OCI-LY3 (cell line): ENCODE measurements around the gene APOA1.

Experiments
- H2AFZ ChIP-seq: fragments of 200-600, 300-600 bp; shearing (Covaris generic); 2 replicates; pipeline ENCODE4 v1.6.0; 2014; ENCODE audit warnings: antibody characterized with exemption, low read depth, low read length
- H3K27ac ChIP-seq: fragments of 200-600, 300-600 bp; sonication (generic); 2 replicates; pipeline ENCODE4 v1.5.1; 2014; ENCODE audit warnings: mild to moderate bottlenecking, low read length, moderate library complexity, mixed read lengths
- H3K27me3 ChIP-seq: fragments of 200-600, 300-600 bp; sonication (generic); 2 replicates; pipeline ENCODE4 v1.6.1; 2014; ENCODE audit warnings: low read depth, low read length, mixed read lengths
- H3K36me3 ChIP-seq: fragments of 200-600, 300-600 bp; sonication (generic); replicated peaks from 2 replicates; pipeline ENCODE3; 2014; ENCODE audit warnings: low read depth, low read length, mixed read lengths
- H3K4me1 ChIP-seq: fragments of 300-600, 200-600 bp; sonication (generic); 2 replicates; pipeline ENCODE4 v1.6.1; 2014; ENCODE audit warnings: low read length, mixed read lengths
- H3K4me2 ChIP-seq: fragments of 200-600, 300-600 bp; sonication (generic); 2 replicates; pipeline ENCODE4 v1.6.1; 2014; ENCODE audit warnings: low read length, mixed read lengths
- H3K4me3 ChIP-seq: fragments of 300-600, 200-600 bp; sonication (generic); 2 replicates; pipeline ENCODE4 v1.5.1; 2014; ENCODE audit warnings: antibody characterized with exemption, mild to moderate bottlenecking, low read length, moderate library complexity
- H3K79me2 ChIP-seq: fragments of 300-600, 200-600 bp; shearing (Covaris generic); 2 replicates; pipeline ENCODE4 v1.6.1; 2014; ENCODE audit warnings: mild to moderate bottlenecking, low read length, mixed read lengths
- H3K9ac ChIP-seq: fragments of 300-600, 200-600 bp; shearing (Covaris generic); 2 replicates; pipeline ENCODE4 v1.6.0; 2014; ENCODE audit warnings: mild to moderate bottlenecking, low read length, moderate library complexity
- H3K9me3 ChIP-seq: fragments of 200-600, 300-600 bp; shearing (Covaris generic); 2 replicates; pipeline ENCODE4 v1.6.1; 2014; ENCODE audit warnings: low read length, mixed read lengths; ENCODE audit not compliant: insufficient read depth
- H4K20me1 ChIP-seq: fragments of 200-600, 300-600 bp; sonication (generic); 2 replicates; pipeline ENCODE4 v1.6.1; 2016; ENCODE audit warnings: low read length, mixed read lengths; ENCODE audit not compliant: insufficient read depth
- EZH2phosphoT487 ChIP-seq: fragments of 200-600 bp; shearing (Covaris generic); IDR thresholded peaks from 2 replicates; pipeline ENCODE4 v1.6.1; 2018; ENCODE audit warnings: antibody characterized with exemption, mixed run types, low read depth
- TF ChIP-seq, protein P1 (sequence below): fragments of 200-600, 300-600 bp; sonication (generic); IDR thresholded peaks from 2 replicates; pipeline ENCODE4 v1.5.1; 2014; ENCODE audit warnings: antibody characterized with exemption, low read length, low read depth

APOA1 gene

DNA sequence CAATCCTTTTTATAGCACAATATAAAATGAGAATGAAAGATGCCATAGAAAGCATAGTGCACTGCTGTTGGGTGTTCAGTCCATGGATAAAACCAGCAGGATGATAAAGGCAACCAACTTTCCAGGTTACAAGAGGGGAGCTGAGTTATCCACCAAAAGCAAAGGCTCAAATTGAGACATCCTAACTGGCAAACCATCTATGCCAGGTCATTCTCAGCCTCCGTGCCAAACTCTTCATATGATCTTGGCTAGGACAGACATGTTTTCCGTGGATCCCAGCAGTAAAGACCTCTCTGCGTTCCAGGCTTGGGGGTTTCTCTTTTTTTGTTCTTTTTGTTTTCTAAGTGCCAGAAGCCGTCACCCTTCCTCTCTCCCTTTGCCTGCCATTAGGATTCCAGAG is 7.3 kb upstream of the APOA1 start:
- Histone ChIP-seq H3K27ac (no peak overlapping the region), H3K36me3 (peaks cover 15% of the 10 kb centered on the region), H2AFZ (no peak overlapping the region), H3K79me2 (no peaks in the 10 kb centered on the region), H3K9ac (no peak overlapping the region), H3K9me3 (no peaks in the 10 kb centered on the region), H4K20me1 (no peaks in the 10 kb centered on the region), H3K4me2 (no peak overlapping the region), H3K4me3 (no peak overlapping the region), H3K27me3 (no peaks in the 10 kb centered on the region), H3K4me1 (no peaks in the 10 kb centered on the region)
- TF ChIP-seq EZH2phosphoT487 = no peak
- TF ChIP-seq, protein P1, sequence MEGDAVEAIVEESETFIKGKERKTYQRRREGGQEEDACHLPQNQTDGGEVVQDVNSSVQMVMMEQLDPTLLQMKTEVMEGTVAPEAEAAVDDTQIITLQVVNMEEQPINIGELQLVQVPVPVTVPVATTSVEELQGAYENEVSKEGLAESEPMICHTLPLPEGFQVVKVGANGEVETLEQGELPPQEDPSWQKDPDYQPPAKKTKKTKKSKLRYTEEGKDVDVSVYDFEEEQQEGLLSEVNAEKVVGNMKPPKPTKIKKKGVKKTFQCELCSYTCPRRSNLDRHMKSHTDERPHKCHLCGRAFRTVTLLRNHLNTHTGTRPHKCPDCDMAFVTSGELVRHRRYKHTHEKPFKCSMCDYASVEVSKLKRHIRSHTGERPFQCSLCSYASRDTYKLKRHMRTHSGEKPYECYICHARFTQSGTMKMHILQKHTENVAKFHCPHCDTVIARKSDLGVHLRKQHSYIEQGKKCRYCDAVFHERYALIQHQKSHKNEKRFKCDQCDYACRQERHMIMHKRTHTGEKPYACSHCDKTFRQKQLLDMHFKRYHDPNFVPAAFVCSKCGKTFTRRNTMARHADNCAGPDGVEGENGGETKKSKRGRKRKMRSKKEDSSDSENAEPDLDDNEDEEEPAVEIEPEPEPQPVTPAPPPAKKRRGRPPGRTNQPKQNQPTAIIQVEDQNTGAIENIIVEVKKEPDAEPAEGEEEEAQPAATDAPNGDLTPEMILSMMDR = no peak

DNA sequence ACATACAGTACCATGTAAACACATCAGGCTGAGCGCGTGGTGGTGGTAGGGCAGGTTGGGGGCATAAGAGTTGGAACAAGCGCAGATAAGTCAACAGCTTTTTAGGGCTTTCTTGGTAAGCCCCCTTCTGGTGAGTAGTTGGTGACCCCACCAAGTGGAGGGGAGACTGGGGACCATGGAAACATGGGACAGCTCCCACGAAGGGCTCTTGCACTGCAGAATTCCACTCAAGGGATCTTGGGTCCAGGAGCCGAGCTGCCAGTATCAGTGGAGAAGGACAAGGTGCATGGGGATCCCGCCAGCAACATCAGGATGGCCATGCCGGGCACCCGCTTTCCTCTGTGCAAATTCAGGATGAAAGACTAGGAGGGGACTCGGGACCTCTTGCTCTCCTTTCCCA is 6.2 kb upstream of the APOA1 start:
- TF ChIP-seq EZH2phosphoT487 = no peak
- TF ChIP-seq, protein P1 = no peak
- Histone ChIP-seq H3K27me3 (no peaks in the 10 kb centered on the region), H3K9ac (no peak overlapping the region), H3K4me2 (no peak overlapping the region), H3K4me3 (no peak overlapping the region), H3K4me1 (no peaks in the 10 kb centered on the region), H3K27ac (no peak overlapping the region), H3K36me3 (peaks cover 15% of the 10 kb centered on the region), H2AFZ (no peak overlapping the region), H3K79me2 (no peaks in the 10 kb centered on the region), H3K9me3 (no peaks in the 10 kb centered on the region), H4K20me1 (no peaks in the 10 kb centered on the region)

DNA sequence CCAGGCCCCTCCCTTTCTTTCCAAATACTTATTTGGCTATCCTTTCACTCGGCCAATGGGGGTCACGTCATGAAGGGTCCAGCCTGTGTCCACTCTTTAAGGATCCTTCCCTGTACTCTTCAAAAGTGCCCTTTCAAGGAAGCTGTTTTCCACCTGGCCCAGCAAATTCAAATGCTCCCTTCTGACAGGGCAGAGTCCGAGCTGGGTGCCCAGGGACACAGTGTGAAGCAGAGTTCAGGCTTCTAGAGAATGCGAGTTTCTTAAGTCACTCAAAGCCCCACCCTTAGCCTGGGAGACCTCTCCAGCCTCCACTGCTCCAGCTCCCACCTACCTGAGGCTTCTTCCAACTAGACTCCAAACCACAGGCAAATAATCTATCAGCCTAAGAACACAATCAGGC is 5.5 kb upstream of the APOA1 start:
- no peaks in the 10 kb centered on the region for H3K4me1 ChIP-seq
- H3K4me2 ChIP-seq = no peak overlapping the region
- H3K36me3 ChIP-seq = peaks cover 15% of the 10 kb centered on the region
- H3K79me2 ChIP-seq = no peaks in the 10 kb centered on the region
- H3K9me3 ChIP-seq = no peaks in the 10 kb centered on the region
- no peak overlapping the region for H3K4me3 ChIP-seq
- no peak overlapping the region for H2AFZ ChIP-seq
- H4K20me1 ChIP-seq = no peaks in the 10 kb centered on the region
- no peaks in the 10 kb centered on the region for H3K27me3 ChIP-seq
- no peak overlapping the region for H3K9ac ChIP-seq
- H3K27ac ChIP-seq = no peak overlapping the region
- TF ChIP-seq EZH2phosphoT487 = no peak
- TF ChIP-seq, protein P1 = no peak

DNA sequence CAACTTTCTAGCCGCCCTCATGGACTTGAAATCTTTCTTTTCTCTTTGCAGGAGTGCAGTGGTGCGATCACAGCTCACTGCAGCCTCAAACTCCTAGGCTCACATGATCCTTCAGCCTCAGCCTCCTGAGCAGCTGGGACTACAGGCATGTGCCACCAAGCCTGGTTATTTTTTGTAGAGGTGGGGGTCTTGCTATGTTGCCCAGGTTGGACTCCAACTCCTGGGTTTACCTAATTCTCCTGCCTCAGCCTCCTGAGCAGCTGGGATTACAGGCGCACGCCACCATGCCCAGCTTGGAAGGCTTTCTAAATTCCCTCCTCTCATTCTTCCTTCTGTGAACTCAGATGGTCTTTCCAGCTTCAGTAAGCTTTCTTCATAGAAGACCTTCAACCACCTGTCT is 4.7 kb upstream of the APOA1 start:
- no peaks in the 10 kb centered on the region for H3K27me3 ChIP-seq
- TF ChIP-seq EZH2phosphoT487 = no peak
- TF ChIP-seq, protein P1 = no peak
- no peaks in the 10 kb centered on the region for H4K20me1 ChIP-seq
- peaks cover 11% of the 10 kb centered on the region for H3K36me3 ChIP-seq
- H3K27ac ChIP-seq = no peak overlapping the region
- H3K4me2 ChIP-seq = no peak overlapping the region
- H2AFZ ChIP-seq = no peak overlapping the region
- no peak overlapping the region for H3K9ac ChIP-seq
- H3K4me1 ChIP-seq = no peaks in the 10 kb centered on the region
- no peaks in the 10 kb centered on the region for H3K79me2 ChIP-seq
- no peaks in the 10 kb centered on the region for H3K9me3 ChIP-seq
- no peak overlapping the region for H3K4me3 ChIP-seq
